Erythroblast (primary cell): ENCODE results near the gene COX7A2.

Experiments used
- GATA1 ChIP-seq: IDR thresholded peaks from 2 replicates; pipeline ENCODE4 v1.6.1; 2011; ENCODE audit warnings: low read depth, mild to moderate bottlenecking, control low read depth, low read length, moderate library complexity
- POLR2A ChIP-seq: IDR thresholded peaks from 2 replicates; pipeline ENCODE4 v1.6.1; 2011; ENCODE audit warnings: mild to moderate bottlenecking, low read length

DNA sequence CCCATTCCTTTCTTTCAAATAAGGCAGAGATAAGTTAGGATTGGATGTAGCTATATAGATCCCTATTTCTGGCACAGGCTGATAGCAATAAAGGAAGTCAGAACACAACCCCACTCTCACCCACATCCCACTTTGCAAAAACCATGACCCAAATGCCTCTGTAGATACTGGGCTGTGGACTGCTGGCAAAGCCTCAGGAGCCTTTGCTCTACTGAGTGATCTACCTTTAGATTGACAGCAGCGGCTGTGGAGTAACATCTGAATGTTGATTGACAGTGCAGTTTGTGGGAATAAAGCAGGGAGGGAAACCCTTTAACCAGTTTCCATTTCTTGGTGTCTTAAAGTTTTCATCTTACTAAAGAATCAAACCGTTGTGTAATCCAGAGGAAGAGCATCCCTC lies 47.7 kb upstream of the COX7A2 start:
- no peak for TF ChIP-seq POLR2A
- no peak for TF ChIP-seq GATA1
